ENCODE results near the gene CDK5R1.
A peak's percentile ranks its signal among the peaks of the same experiment; 100 is the strongest.

Gene CDK5R1

GRCh38 chr17:32494621-32495358 is 8.0 kb downstream of the CDK5R1 start:
- no peak for DNase-seq

GRCh38 chr17:32495359-32496231 is 8.8 kb downstream of the CDK5R1 start:
- no peak for DNase-seq

- peak; percentile 48 for DNase-seq
Observed at GRCh38 chr17:32496395-32497073, 9.7 kb downstream of the CDK5R1 start.

- no peak for DNase-seq
Observed at GRCh38 chr17:32497431-32498205, 10.8 kb downstream of the CDK5R1 start.

- no peak for DNase-seq
Observed at GRCh38 chr17:32498391-32498790, 11.6 kb downstream of the CDK5R1 start.

GRCh38 chr17:32502013-32502412 is 15.2 kb downstream of the CDK5R1 start:
- DNase-seq = no peak

- DNase-seq = no peak
Observed at GRCh38 chr17:32502710-32503109, 15.9 kb downstream of the CDK5R1 start.

GRCh38 chr17:32503251-32504165 is 16.7 kb downstream of the CDK5R1 start:
- DNase-seq = no peak

- no peak for DNase-seq
Observed at GRCh38 chr17:32504166-32504990, 17.6 kb downstream of the CDK5R1 start.

- DNase-seq = no peak
Observed at GRCh38 chr17:32508926-32509325, 22.1 kb downstream of the CDK5R1 start.

GRCh38 chr17:32510466-32510865 is 23.7 kb downstream of the CDK5R1 start:
- DNase-seq = no peak

GRCh38 chr17:32512328-32512727 is 25.5 kb downstream of the CDK5R1 start:
- DNase-seq = no peak

GRCh38 chr17:32513579-32513978 is 26.8 kb downstream of the CDK5R1 start:
- DNase-seq = no peak

- no peak for DNase-seq
Observed at GRCh38 chr17:32514606-32515005, 27.8 kb downstream of the CDK5R1 start.

- DNase-seq = no peak
Observed at GRCh38 chr17:32515677-32516383, 29.0 kb downstream of the CDK5R1 start.

GRCh38 chr17:32516450-32516849 is 29.7 kb downstream of the CDK5R1 start:
- no peak for DNase-seq

GRCh38 chr17:32516940-32517701 is 30.3 kb downstream of the CDK5R1 start:
- DNase-seq = no peak

- DNase-seq = no peak
Observed at GRCh38 chr17:32517982-32518381, 31.2 kb downstream of the CDK5R1 start.

- no peak for DNase-seq
Observed at GRCh38 chr17:32518646-32519227, 31.9 kb downstream of the CDK5R1 start.
